SK-N-MC (cell line): ENCODE results near the gene LGALS8.

Experiments used
- DNase-seq: peaks from one replicate; pipeline ENCODE4 v3.0.0-alpha.2; 2011; ENCODE audit warnings: low read depth, low spot score
- H3K27ac ChIP-seq: fragments of 200-600 bp; sonication (generic); 2 replicates; pipeline ENCODE4 v1.5.1; 2016; ENCODE audit warnings: mixed run types
- H3K36me3 ChIP-seq: fragments of 200-600 bp; sonication (generic); 2 replicates; pipeline ENCODE4 v1.6.1; 2017; ENCODE audit warnings: antibody characterized with exemption, low read length, mixed read lengths; ENCODE audit not compliant: insufficient read depth
- H3K4me3 ChIP-seq: fragments of 200-600 bp; sonication (generic); 2 replicates; pipeline ENCODE4 v1.5.1; 2016
- H3K9ac ChIP-seq: fragments of 200-600 bp; sonication (generic); 2 replicates; pipeline ENCODE4 v1.8.0; 2017; ENCODE audit warnings: mixed run types, mixed read lengths; ENCODE audit not compliant: insufficient read length
- H3K9me3 ChIP-seq: fragments of 200-600 bp; sonication (generic); 2 replicates; pipeline ENCODE4 v1.6.1; 2017; ENCODE audit warnings: low read depth, mild to moderate bottlenecking, antibody characterized with exemption, low read length, moderate library complexity, mixed read lengths
- EZH2 ChIP-seq: fragments of 200-600 bp; sonication (generic); IDR thresholded peaks from one replicate; pipeline ENCODE4 v1.6.1; 2017; ENCODE audit warnings: antibody characterized with exemption
- FOXP2 ChIP-seq: optimal IDR thresholded peaks from 2 replicates; pipeline ENCODE3; 2011; ENCODE audit warnings: mild to moderate bottlenecking, moderate library complexity; ENCODE audit not compliant: insufficient read depth; ENCODE audit errors: extremely low read length, control extremely low read depth
- POLR2AphosphoS5 ChIP-seq: IDR thresholded peaks from 2 replicates; pipeline ENCODE4 v1.6.1; 2012; ENCODE audit warnings: mild to moderate bottlenecking, low read depth, low read length, borderline replicate concordance

The LGALS8 gene

DNA sequence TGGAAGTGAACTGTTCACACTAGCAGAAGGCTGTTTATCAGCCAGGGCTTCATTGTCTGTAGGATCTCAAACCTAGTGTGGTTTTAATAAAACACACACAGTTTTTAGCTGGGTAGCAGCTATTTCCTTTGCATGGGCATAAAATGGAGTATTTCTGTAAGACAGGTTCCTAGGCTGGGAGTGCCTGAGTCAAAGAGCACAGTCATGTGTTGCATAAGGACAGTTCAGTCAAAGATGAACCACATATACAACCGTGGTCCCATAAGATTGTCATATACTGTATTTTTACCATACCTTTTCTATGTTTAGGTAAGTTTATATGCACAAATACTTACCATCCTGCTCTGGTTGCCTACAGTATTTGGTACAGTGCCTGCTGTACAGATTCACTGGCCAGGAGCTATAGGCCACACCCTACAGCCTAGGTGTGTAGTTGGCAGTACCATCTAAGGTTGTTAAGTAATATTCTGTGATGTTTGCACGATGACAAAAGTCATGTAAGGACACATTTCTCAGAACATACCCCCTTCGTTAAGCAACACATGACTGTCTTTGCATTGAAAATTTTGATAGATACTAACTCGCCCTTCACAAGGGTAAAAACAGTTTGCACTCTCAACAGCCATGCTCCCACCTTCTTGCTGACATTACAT, 17.2 kb downstream of the LGALS8 start:
- Histone ChIP-seq H3K9ac (no peak overlapping the region), H3K9me3 (no peaks in the 10 kb centered on the region), H3K27ac (peak overlapping the region; percentile 10; the same call in 1 of the 2 replicates), H3K36me3 (peaks cover 15% of the 10 kb centered on the region), H3K4me3 (no peak overlapping the region)
- no peak for DNase-seq
- no peak for TF ChIP-seq EZH2
- TF ChIP-seq FOXP2, result no peak
- TF ChIP-seq POLR2AphosphoS5, result no peak

DNA sequence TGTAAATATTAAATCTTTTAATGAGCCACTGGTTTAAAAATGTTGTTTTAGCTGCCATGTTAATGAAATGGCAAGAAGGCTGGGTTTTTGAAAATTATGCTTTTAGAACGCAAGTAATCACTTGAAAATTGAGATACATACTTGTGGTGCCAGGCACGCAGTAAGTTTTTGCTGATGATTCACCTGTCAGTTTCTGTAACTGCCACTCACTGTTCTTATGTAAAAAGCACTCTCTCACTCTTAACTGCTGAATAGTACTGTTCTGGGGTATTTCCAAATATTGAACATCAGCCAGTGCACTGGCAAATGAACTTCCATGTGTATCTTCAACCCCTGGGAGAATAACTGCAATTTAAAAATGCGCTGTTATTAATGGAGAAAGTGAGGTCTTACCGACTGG, 17.9 kb downstream of the LGALS8 start:
- Histone ChIP-seq H3K4me3 (no peak overlapping the region), H3K9ac (no peak overlapping the region), H3K36me3 (peaks cover 22% of the 10 kb centered on the region), H3K9me3 (no peaks in the 10 kb centered on the region), H3K27ac (peak overlapping the region; percentile 58)
- no peak for DNase-seq
- no peak for TF ChIP-seq EZH2
- no peak for TF ChIP-seq POLR2AphosphoS5
- no peak for TF ChIP-seq FOXP2

DNA sequence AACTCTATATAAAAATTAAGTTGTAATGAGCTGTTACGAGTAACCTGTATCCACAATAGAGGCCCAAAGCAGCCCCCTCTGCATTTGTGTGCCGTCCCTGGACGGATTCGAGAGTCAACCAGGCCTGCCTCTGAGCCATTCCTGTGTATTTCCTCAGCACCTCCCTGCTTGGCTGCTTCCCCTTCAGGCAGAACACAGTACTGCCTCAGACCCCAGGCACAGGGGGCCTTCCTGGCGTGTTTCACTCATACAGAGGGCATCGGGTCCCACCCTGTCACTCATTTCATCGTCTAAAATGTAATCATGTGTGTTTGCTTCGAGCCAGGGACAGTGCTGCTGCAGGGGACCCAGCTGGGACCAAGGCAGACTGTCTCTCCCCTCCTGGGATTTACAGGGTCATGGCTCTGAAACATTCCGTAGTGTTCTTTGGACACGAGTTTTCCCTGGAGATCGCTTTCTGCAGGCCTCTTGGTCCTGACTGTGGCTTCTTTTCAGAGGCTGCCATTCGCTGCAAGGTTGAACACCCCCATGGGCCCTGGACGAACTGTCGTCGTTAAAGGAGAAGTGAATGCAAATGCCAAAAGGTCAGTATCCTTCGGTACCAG, 19.4 kb downstream of the LGALS8 start:
- peaks cover 37% of the 10 kb centered on the region for H3K36me3 ChIP-seq
- DNase-seq, result no peak
- no peak overlapping the region for H3K27ac ChIP-seq
- H3K9me3 ChIP-seq, result no peaks in the 10 kb centered on the region
- H3K9ac ChIP-seq, result no peak overlapping the region
- TF ChIP-seq EZH2 (no peak), POLR2AphosphoS5 (no peak), FOXP2 (no peak)
- no peak overlapping the region for H3K4me3 ChIP-seq

DNA sequence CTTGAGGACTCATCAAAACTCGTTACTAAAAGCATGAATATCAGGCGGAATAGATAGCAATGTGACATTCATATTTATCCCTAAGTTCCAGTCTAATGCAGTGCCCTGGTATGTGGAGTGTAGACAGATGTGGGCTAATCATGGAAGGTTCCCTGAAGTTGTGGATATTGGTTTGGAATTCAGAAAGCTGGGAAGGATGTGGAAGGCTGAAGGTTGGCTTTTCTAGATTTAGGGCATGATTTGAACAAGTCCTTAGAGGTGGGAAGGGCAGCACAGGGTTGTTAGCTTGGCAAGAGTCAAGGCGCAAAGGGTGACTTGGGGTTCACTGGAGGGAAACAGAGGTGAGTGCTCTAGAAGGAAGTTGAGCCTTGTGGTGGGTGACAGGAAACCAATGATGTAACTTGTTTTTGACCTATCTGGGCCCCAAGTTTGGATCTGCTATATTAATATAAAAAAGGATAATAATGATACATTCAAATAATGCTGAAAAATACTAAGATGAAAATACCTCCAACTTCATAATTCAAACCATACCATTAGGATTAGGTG, 21.9 kb downstream of the LGALS8 start:
- Histone ChIP-seq H3K27ac (no peak overlapping the region), H3K9me3 (no peaks in the 10 kb centered on the region), H3K4me3 (no peak overlapping the region), H3K36me3 (peaks cover 62% of the 10 kb centered on the region), H3K9ac (no peak overlapping the region)
- TF ChIP-seq EZH2, result no peak
- TF ChIP-seq POLR2AphosphoS5, result no peak
- no peak for TF ChIP-seq FOXP2
- no peak for DNase-seq

DNA sequence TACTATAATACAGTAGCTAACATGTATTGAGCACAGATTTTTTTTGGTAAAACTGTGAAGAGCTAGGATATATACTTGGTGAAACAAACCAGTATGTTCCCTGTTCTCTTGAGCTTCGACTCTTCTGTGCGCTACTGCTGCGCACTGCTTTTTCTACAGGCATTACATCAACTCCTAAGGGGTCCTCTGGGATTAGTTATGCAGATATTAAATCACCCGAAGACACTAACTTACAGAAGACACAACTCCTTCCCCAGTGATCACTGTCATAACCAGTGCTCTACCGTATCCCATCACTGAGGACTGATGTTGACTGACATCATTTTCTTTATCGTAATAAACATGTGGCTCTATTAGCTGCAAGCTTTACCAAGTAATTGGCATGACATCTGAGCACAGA, 24.7 kb downstream of the LGALS8 start:
- peaks cover 89% of the 10 kb centered on the region for H3K36me3 ChIP-seq
- H3K9me3 ChIP-seq, result no peaks in the 10 kb centered on the region
- TF ChIP-seq POLR2AphosphoS5 (no peak), EZH2 (no peak), FOXP2 (no peak)
- no peak overlapping the region for H3K9ac ChIP-seq
- DNase-seq, result no peak
- H3K4me3 ChIP-seq, result no peak overlapping the region
- H3K27ac ChIP-seq, result no peak overlapping the region

DNA sequence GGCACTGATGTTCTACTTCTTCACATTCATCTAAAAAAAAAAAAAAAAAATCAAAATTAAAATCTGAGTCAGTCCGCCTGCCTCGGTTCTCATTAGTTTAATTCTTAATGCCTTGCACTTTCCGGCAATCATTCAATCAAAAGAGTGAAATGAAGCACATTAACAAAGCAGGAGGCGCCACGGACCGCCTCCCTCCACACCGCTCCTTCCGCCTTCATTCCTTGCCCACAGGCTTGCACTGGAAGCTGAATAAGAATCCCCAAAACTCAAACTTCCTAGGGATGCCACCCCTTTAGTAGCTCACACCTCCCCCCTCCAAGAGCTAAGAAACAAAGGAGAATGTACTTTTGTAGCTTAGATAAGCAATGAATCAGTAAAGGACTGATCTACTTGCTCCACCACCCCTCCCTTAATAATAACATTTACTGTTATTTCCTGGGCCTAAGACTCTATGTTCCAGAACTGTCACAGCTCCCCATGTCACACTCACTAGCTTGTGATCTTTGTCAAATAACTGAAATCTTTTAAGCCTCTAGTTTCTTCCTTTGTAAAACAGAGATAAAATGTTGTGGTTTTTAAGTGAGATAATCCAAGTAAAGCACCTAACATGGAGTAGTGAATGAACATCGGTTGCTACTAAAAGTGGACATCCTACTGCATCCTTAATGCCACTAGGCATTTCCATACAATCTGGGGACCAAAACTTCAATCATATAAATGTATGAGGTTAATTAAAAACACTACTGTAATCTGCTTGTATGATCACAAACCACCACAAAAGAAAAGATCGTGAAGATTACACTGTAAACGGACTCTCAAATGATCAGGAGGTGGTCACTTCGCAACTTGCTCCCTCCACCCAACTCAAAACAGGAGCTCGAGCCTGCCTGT, 27.4 kb downstream of the LGALS8 start:
- no peak for TF ChIP-seq POLR2AphosphoS5
- no peak for TF ChIP-seq FOXP2
- TF ChIP-seq EZH2, result no peak
- no peak overlapping the region for H3K9ac ChIP-seq
- no peaks in the 10 kb centered on the region for H3K9me3 ChIP-seq
- H3K27ac ChIP-seq, result no peak overlapping the region; the same call in 1 of the 2 replicates
- no peak overlapping the region for H3K4me3 ChIP-seq
- peaks cover 100% of the 10 kb centered on the region for H3K36me3 ChIP-seq
- no peak for DNase-seq

GRCh38 chr1:236552096-236552495, 28.3 kb downstream of the LGALS8 start:
- Histone ChIP-seq H3K36me3 (peaks cover 100% of the 10 kb centered on the region), H3K27ac (peak overlapping the region; percentile 39; the same call in 1 of the 2 replicates), H3K9ac (no peak overlapping the region), H3K9me3 (no peaks in the 10 kb centered on the region), H3K4me3 (no peak overlapping the region)
- TF ChIP-seq EZH2, result no peak
- no peak for DNase-seq

- DNase-seq, result no peak
- H3K27ac ChIP-seq, result no peak overlapping the region; the same call in 1 of the 2 replicates
- no peak for TF ChIP-seq FOXP2
- no peak for TF ChIP-seq POLR2AphosphoS5
- no peak for TF ChIP-seq EZH2
- no peaks in the 10 kb centered on the region for H3K9me3 ChIP-seq
- H3K9ac ChIP-seq, result no peak overlapping the region
- peaks cover 99% of the 10 kb centered on the region for H3K36me3 ChIP-seq
- no peak overlapping the region for H3K4me3 ChIP-seq
Observed at GRCh38 chr1:236552901-236553300, 29.1 kb downstream of the LGALS8 start.
